Left forelimb (tissue), 1 donor: ENCODE measurements around the gene LCORL.
"Not testable (repeated sequence)": the region's sequence is repeated elsewhere in the genome, so short reads cannot be mapped to it uniquely, and the experiment has no call there.

Experiments used
- DNase-seq: peaks from one replicate; pipeline ENCODE4 v3.0.0-alpha.2; 2018; ENCODE audit warnings: low spot score

Gene LCORL

DNA sequence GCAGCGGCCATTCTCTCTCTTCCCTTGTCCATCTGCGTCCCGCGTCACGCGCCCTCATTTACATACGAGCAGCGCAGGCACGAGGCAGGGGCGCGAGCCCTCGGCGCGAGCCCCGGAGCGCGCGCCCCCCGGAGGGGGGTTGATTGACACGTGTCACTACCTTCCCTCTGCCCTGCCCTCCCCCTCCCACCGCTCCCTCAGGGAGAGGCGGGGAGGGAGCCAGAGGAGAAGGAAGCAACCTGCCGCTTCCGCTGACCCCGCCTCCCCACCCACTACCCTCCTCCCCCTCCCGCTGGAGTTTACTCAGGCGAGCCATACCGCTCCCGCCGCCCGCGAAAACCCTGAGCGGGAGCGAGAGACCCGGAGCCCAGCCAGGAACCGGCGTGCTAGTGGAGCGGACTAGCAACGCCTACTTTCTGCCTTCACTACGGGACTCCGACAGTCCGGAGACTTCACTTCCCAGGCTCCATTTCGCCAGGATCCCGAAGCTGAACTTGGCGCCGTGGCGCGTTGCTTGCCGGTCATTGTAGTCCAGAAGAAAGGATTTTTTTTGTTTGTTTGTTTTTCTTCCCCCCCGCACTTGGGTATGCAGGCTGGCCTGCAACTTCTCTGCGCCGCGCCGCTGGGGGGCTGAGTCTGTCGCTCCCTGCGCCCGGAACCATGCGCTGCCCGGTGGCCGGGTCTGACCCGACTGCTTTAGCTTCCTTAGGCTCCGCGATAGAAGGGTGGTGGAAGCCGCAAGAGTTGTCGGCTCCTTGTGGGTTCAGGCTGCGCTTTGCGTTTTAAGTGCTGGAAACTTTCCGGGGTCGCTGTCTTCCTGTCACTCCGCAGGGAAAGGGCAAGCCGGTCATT, at the start of gene LCORL:
Gene LCORL (minus strand): TSS at position 36 of the 852 bp plus-strand sequence. CDS start 4 bp downstream, at position 32.
- peak; percentile 95 for DNase-seq

DNA sequence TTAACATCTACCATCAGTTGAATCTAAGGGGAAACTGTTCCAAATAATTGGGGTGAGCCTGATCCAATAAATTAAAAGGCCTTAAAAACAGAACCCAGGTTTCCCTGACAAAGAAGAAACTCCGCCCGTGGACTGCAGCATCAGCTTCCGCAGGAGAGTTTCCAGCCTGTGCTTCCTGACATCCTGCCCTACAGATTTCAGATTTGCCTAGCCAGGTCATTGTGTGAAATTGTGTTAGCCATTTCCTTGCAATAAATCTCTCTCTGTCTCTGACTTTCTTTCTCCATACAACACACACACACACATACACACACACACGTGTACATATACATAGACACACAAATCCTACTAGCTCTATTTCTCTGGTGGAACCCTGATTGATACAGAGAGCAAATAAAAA, 48.3 kb upstream of the LCORL start:
- no peak for DNase-seq

DNA sequence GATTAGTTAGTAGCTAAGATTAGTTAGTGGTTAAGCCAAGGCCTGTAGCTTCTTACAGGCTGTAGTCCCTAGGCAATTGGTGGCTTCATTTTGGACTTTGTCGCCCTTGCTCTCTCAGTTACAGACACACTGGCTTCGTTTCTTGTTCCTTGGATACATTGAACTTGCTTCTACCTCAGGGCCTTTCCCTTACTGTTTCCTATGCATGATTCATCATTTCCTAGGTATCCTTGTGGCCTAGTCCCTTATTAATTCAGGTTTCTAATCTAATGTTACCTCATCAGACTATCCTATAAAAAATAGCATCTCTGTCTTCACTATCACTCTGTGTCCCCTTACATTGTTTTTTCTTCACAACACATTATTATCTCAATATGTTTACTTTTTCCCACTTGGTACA, 45.5 kb upstream of the LCORL start:
- no peak for DNase-seq

DNA sequence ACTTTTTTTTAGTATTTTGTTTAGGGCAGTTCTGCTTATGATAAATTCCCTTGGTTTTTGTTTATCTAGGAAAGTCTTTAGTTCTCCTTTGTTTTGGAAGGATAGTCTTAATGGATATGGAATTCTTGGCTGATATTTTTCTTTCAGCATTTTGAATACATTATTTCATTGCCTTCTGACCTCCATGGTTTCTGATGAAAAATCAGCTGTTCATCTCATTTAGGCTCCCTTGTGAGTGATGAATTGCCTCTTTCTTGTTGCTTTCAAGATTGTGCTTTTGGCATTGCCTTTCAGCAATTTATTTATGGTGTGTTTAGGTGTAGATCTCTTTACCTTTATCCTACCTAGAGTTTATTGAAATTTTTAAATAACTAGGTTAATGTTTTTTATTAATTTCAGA, 41.5 kb upstream of the LCORL start:
- no peak for DNase-seq

DNA sequence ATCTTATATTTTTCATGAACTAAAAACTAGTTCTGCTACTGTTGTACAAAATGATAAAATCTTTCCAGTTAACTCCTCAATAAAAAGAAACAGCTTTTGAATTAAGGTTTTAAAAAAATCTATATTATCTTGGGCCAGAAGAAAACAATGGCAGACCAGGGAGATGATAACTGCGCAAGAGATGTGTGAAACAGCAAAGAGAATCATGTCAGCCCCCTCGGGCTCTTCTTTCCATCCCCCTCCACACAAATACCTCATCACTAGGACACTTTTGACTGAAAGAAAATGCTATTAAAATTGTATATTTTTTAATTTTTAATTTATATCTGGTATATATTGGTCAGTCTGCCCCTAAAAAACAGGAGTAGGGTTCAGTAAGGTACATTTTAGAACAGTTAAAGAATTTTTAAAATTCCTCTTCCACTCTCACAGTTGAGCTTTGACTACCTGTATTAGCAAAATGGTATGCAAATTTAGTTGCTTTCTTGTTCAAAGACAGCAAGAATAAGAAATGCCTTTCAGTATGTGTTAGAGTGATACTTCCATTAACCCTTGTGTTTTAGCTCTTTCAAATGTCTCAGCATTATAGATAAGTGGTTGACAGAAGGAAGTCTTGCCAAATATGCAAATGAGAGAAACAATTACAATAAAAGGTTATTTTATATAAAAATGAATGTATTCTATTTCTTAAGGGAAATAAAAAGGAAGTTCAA, 36.4 kb upstream of the LCORL start:
- no peak for DNase-seq

DNA sequence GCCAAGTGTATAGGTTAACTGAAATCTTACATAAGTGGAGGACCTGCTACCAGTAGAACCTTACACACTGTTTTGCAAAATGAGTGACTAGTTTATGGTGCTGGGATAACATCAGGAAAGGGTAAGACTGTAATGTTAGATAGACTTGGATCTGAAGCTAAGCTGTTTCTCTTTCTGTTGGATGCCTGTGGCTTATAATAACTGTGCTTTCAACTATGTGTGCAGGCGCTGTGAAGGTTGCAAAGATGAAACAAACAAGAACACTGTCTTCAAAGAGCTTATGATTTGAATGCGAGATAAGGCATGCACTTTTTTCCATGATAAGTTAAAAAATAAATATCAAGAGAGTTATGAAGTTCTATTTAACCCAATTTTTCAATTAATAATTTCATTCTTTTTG, 34.5 kb upstream of the LCORL start:
- DNase-seq = no peak

DNA sequence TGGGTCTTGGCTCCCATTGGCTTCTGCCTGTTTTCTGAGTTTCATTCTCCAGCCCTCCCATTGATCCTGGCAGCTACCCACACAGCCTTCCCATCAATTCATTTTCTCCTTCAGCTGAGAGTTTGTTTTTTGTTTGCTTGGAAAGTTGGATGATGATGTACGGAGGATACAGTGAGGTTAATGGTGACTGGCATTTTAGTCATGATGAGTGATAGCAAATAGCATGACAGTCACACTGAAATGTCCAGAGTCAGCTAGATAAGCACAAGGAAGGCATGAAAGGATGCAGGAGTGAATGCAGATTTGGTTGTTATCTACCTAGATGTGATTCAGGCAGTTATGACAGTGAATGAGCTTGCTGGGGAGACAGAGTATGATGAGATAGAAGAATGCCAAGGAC, 30.6 kb upstream of the LCORL start:
- no peak for DNase-seq

DNA sequence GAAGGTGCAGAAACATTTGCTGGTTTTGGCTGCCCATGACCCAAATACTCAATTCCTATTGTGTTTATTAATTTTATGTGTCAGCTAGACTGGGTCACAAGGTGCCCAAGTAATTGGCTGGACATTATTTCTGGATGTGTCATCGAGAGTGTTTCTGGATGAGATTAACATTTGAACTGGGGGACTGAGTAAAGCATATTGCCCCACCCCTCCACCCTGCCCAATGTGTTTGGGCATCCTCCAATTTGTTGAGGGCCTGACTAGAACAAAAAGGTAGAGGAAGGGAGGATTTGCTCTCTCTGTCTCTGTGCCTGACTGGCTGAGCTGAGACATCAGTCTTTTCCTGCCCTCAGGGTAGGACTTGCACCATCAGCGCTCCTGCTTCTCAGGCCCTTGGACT, 29.7 kb upstream of the LCORL start:
- DNase-seq = no peak

DNA sequence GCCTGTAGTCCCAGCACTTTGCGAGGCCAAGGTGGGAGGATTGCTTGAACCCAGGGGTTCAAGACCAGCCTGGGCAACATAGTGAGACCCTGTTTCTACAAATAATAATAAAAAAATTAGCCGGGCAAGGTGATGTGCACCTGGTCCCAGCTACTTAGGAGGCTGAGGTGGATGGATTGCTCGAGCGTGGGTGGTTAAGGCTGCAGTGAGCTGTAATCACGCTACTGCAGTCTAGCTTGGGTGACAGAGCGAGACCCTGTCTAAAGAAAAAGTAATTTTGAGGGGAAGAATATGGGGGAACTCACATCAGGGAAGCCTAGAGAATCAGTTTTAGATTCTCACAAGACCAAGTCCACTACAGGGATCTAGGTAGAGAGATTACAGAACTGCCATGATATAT, 28.9 kb upstream of the LCORL start:
- DNase-seq = no peak

DNA sequence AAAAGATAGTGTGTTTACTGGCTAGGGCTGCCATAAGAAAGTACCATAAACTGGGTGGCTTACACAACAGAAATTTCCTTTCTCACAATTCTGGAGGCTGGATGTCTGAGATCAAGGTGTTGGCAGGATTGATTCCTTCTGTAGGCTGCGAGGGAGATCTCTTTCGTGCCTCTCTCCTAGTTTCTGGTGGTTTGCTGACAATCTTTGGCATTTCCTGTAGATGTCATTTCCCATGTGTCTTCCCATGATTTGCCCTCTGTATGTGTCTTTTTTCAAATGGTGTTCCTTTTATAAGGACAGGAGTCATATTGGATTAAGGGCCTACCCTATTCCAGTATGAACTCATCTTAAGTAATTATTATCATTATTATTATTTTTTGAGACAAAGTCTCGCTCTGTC, 27.9 kb upstream of the LCORL start:
- DNase-seq = no peak

DNA sequence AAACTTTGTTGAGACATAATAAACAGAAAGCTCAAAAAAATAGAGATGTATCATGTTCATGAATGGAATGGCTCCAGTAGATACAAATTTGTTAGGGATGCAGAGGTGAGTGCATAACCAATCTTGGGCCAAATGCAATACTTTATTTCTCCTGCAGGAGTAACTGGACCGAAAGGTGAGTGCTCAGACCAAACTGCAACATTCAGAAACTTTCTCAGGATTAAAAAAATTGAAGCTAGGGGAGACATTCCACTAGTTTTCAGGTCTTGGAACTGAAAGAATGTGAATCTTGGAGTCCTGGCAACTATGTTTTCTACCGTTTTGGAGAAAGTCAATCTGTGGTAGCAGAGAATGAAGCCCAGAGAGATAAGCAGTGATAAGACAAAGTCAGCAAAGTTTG, 21.2 kb upstream of the LCORL start:
- DNase-seq = no peak

DNA sequence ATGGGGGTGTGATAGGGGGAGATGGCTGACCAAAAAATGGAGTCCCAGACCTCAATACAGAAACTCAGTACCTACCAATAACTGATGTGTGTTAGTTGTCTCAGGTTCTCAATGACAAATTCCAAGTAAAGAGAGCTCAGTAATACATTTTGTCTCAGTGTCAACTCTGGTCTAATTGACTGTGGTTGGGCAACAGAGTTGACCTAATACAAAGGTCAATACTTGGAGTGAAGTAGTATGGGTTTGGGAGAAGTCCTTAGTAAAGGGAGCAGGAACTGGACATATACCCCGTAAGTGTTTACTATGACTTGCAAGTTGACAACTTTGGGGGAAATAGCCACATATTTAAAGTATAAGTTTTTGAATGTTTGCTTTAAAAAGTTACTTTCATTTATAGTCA, 20.5 kb upstream of the LCORL start:
- DNase-seq = no peak

DNA sequence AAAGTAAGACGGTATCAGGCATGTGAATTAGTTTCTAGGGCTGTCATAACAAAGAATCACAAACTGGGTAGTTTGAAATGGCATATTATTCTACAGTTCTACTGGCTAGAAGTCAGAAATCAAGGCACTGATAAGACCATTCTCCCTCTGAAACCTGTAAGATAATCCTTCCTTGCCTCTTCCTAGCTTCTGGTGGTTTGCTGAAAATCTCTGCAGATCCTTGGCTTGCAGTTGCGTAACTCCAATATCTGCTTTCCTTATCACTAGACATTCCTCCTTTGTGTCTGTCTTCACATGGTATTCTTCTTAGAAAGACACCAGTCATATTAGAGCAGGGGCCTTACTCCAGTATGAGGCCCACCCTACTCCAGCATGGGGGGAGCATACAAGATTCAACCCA, 19.6 kb upstream of the LCORL start:
- DNase-seq = no peak

DNA sequence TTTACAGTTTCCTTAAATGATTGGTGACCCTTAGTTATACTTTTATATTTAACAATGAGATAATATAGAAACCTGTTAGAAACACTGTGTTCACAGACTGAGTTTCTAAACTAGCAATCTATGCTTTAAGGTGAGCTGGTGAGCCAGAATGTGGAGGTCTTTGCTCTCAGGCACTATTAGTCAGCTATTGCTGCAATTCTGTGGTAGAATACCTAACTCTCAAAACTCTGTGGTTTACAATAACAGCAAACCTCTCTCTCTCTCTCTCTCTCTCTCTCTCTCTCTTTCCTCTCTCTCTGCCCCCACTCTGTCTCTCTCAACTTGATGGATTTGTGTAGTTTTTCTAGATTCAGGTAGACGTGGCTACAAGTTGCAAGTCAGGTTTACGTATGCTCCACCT, 17.6 kb upstream of the LCORL start:
- no peak for DNase-seq

DNA sequence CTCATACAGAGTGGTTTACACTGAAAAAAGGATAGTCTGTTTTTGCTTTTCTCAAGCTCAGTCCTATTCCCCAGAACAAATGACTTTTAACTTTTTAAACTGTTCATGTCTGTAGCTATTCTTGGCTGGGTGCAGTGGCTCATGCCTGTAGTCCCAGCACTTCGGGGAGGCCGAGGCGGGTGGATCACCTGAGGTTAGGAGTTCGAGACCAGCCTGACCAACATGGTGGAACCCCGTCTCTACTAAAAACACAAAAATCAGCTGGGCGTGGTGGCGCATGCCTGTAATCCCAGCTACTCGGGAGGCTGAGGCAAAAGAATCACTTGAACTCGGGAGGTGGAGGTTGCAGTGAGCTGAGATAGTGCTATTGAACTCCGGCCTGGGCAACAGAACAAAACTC, 14.8 kb upstream of the LCORL start:
- not testable (repeated sequence) for DNase-seq

DNA sequence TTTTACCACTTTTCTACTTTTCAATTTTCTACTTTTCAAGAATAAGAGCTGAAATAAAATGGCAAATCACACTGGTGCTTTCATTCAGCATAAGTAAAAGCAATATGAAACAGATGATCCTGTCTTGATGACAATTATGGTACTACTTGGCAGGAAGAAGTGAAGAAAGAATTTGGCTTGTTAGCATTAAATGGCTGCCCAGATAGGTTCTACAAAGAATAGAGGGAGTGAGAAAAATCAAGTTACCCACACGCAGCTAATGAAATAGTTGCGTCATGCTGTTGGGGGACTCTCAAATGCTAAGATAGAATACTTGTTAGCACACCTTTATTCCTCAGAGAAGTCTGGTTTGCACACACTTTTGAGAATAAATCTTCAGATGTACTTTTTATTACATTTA, 12.5 kb upstream of the LCORL start:
- no peak for DNase-seq

DNA sequence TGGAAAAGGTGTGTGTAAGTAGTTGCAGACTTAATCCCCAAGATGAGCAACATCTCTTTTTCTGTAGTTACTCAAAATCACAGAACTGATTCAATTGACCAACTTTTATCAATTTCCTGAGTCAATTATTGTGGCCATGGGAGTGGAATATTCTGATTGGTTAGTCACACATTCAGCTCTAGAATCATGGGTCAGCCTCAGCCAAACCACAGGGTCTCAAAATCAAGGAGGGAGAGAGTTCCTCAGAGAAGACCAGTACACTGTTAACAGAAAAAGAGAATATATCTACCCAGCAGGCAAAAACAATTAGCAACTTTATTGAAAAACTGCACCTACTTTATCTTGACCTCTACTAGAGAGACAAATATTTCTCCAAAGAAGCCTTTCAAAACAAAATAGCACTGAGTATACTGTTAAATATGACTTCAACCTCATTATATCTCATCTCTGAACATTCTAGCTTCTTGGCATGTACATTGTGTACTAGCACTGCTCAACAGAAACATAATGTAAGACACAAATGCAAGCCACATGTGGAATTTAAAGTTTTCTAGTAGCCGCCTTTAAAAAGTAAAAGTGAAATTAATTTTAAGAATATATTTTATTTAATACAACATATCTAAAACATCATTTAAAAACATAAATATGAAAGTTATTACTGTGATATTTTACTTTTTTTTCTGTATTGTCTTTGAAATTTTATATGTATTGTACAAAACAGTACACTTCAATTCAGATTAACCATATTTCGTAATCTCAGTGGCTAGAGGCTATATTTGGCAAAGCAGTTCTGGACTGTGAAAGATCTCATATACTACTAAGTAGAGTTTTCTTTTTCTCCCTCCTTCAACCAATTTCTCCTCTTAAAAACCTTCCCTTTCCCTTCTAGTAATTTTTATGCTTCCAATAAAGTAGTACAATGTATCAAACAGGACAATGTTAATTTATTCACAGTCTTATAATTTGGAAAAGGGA, 11.8 kb upstream of the LCORL start:
- DNase-seq = no peak

DNA sequence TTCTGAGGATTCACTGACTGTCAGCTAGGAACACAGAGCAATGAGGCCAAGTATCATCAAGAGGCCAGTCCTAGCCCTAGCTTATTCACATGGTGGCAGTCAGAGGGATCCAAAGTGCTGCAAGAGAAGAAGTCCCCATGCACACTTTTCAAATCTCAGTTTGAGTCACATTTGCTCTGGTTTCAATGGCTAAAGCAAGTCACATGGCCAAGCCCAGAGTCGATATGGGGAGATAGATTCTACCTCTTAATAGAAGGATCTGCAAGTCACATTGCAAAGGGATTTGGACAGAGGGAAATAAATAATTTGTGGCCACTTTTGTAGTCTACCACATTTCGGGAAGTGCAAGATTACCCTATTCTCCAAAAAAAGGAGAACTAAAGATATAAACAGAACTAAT, 3.7 kb upstream of the LCORL start:
- DNase-seq = no peak

DNA sequence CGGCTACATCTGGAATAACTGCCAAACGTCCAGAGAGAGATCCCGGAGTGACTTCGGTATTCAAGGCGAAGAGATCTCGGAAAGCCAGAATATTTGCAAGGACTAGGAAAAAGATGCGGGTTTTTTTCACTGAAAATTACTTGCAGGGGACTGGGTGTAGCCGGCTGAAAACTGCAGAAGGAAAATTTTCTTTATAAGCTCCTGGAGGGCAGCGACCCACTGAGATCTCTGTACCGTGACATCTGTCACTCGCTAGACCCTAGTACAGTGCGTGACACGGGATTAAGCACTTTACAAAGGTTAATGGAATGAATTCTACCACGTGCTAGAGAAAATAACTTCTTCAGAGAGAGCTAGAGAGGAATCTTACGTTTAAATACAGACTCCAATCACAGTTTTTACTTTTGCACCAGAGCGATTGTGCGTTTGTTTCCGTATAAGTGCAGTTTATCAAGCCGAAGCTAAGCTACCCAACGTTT, 1.1 kb upstream of the LCORL start:
- no peak for DNase-seq

DNA sequence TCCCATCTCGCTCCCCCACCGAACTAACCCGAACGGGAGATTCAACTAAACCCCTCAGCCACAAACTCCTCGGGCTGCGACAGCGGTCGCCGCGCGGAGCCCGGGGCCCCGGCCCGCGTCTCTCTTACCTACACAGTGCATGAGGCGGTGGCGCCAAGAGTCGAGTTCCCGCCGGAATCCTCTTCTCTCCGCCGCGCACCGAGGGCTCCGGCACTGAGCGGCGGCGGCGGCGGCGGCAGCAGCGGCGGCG, 160 bp downstream of the LCORL start:
- DNase-seq = no peak

DNA sequence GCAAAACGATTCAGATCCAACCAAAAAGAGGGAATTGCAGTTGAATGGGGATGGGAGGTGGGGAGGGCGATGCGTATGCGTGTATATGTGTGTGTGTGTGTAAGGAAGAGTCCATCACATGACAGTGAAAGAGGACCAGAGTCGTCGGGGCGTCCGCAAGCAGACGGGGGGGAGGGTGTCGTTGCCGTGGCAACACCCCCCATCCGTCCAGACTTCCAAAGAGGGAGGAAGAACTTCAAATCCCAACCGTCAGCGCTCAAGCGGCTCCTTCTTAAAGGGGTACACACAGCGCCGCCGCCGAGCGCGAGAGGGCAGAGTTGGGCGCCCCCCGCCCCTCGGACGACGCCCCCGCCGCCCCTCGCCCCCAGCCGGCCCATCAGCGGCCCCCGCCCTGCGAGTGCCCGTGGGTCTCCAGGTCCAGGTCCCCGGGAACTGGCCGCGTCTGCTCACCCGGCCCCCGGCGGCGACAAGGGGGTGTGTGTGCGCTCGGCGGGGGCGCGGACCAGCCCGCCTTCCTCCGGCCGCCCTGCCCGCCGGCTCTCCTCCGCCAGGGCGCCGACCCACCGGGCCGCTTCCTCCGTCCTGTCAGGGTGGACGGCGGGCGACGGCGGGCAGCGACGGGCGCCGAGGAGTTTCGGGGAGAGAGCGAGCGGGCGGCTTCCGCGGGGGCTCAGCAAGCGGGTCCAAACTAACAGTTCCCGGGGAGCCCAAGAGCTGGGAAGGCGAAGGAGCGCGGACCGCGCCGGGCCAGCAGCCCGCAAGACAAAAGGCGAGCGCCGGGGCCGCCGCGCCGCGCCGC, 685 bp downstream of the LCORL start:
- DNase-seq = peak; percentile 85
